Activated CD4-positive, alpha-beta T cell treated with anti-CD3 and anti-CD28 coated beads, Interleukin-2, Interleukin-4, amounts not matched to agents 100 ng/mL and 50 ng/mL, durations not matched to agents 16 hours and 8 hours (primary cell): ENCODE measurements around the gene CD68.
"Not testable (repeated sequence)": the region's sequence is repeated elsewhere in the genome, so short reads cannot be mapped to it uniquely, and the experiment has no call there.

ENCODE experiments used
- DNase-seq: peaks from one replicate; pipeline ENCODE4 v3.0.0-alpha.2; 2020; ENCODE audit warnings: low spot score

Gene CD68

GRCh38 chr17:7580604-7581575 is 1.5 kb downstream of the CD68 start:
- DNase-seq = no peak

GRCh38 chr17:7582396-7583252 is 3.2 kb downstream of the CD68 start:
- DNase-seq = no peak

DNA sequence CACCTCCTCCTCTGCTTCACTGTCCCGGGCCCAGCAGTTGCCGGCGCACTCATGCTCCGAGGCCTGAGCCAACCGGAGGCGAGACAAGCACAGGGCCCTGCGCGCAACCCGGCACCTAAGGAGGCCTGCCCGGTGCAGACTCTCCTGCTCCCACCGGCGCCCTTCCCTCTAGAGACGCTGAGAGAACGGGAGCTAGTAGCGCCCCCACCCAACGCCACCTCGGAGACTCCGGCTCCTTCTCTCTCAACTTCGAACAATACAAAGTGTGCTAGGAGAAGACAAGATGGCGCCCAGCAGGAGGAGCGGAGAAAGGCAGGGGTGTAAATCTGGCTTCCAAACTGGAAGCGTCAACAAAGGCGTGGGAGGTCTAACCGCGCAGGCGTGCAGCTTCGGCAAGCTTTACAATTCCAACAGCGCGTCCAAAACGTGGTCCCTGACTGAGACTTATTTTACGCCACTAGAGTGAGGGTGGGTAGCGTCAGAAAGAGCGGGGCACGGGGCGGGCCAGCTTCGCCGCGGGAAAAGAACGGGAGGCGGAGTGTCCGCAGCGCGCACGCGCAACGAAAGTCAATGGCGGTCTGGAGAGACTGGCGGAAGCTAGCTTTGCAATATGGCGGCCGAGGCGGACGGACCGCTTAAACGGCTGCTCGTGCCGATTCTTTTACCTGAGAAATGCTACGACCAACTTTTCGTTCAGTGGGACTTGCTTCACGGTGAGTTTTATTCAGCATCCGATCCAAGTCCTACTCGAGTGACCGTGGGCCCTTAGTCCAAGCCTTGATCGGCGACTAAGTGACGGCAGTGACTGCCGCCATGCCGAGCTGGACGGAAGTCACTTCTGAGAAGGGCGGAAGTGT is 4.0 kb downstream of the CD68 start, which contains the start of gene MPDU1:
Gene MPDU1, plus strand, starts transcription at position 600 of the 857 bp plus-strand sequence. Its CDS starts 11 bp downstream, at position 611.
- peak; percentile 97 for DNase-seq

DNA sequence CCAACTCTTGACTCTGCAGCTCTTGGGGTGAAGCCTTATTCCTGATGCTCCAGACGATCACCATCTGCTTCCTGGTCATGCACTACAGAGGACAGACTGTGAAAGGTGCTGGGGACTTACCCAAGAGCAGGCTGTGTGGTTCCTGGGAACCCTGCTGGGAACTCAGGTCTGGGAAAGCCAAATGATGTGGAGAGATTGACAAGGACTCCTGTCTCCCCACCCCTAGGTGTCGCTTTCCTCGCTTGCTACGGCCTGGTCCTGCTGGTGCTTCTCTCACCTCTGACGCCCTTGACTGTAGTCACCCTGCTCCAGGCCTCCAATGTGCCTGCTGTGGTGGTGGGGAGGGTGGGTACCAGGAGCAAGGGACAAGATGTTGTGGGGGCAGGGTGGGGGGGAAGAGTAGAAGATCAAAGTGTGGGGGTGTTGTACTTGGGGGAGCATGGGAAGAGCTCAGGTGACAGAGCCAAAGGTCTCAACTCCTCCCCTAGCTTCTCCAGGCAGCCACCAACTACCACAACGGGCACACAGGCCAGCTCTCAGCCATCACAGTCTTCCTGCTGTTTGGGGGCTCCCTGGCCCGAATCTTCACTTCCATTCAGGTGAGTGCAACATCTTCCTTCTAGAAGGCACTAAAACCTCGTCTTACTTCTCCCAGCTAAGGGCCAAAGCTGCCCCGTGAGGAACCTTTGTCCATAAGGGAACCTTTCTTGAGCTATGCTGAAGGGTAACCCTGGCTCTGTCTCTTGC is 7.4 kb downstream of the CD68 start:
- DNase-seq = no peak

DNA sequence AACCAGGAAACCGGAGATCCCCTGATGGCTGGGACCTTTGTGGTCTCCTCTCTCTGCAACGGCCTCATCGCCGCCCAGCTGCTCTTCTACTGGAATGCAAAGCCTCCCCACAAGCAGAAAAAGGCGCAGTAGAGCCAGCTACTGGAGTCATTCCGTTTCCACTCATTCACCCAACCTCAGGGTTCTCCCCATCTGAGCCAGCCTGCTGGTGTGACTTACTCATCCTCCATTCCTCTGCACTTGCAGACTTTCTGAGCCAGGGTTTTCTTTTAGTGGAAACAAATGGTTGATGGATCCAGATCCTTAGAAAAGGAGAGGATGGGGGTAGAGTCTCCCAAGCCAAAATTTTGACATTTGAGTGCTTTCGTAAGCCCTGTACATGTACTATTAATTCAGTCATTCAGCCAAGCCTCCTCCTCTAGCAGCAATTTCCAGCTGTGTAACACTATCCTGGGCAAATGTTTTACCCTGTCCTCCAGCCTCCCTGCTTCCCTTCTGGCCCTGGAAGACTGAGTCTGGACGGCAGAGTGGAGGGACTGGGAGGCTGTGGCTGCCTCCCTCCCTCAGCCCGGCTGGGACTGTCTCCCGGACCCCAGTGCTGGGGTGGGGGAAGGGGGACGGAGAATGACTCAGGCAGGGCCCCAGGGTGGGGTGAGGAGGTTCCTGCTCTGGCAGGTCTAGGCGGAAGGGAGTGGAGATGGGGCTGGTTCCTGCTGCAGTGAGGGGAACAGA is 8.1 kb downstream of the CD68 start:
- DNase-seq = no peak

DNA sequence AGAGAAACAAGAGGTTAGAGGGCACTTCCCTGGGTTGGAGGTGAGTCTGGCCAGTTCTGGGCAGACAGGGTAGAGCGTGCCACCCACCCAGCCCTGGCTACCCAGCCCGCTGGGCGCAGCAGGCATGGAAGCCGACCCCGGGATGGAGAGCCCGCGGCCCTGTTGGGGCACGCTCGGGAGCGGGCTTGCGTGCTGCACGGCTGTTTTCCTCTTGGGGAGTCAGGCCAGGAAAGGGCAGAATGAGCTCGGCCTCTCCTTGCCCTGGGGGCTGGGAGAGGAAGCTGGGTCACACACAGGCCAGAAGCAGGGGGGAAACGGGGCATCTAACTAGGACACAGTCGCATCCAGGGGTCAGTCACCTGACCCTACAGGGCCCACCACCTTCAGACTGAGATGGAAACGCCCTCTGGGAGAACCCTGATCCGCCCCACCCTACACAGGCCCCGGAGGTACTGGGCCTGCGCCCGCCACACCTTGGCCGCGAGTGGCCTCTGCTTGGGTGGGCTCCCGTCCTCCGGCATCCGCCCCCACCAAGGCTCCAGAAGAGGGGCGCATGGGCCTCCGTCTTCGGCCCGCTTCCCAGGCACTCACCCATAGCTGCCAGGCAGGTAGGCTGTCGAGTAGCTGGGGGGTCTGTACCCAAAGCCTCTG is 9.2 kb downstream of the CD68 start:
- no peak for DNase-seq

DNA sequence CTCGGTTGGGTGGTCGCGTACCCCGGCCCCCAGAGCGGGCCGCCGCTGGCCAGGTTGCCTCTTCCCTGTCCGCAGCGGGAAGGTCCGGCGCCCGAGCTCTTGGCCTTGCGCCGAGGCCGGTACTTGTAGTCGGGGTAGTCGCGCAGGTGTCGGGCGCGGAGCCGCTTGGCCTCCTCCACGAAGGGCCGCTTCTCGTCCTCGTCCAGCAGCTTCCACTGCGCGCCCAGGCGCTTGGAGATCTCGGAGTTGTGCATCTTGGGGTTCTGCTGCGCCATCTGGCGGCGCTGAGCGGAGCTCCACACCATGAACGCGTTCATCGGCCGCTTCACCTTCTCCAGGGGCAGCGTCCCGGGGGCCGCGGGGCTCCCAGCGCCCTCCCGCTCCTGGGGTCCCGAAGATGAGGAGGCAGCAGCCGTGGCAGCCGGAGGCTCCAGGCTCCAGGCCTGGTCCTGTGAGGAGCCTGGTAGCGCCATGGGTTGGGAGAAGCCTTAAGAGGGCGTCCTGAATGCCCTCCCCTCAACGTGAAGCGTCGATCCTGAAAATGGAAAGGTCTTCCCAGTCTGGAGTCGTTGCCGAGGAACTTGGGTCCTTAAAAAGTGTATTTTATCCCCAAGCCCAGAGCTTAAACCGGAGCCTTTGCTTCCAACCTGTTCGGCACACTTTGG is 9.9 kb downstream of the CD68 start:
- DNase-seq = peak; percentile 67

DNA sequence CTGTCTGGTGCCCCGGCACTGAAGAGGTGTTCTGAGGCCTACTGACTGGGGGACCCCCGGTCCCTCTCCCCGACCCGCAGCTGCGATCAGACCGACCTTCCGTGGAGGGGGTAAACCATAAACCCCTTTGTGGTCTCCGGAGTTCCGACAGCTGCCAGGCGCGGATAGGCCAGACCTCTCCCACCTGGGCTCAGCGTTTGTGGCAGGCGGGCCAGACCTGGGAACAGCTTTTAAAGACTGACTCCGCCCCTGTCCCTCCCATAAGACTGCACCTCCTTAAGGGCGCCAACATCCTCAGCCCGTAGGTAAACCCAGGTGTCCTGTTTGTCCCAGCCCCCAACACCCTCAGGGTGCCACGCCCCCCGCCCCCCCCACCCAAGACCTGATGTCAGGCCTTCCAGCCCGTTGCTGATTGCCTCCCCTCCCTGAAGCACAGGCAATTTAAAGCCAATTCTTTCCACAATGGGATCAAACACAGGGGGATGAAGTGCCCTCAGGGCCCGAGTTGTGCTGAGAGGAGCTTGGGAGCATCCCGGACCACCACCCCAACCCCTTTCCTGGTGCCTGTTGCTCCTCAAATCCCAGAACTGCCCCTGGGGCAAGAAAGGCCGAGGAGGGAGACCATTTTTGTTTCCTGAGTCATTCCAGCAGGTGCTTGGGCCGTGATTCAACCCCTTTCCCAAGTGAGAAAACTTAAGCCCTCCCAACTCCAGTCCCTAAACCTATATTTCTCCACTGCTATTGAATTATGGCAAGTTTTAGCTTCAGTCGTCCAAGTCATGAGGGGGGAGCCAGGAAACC is 10.7 kb downstream of the CD68 start, which contains the start of gene SOX15:
Gene SOX15, minus strand, starts transcription at position 204 of the 801 bp plus-strand sequence. CDS start 418 bp downstream, outside the sequence.
- no peak for DNase-seq

DNA sequence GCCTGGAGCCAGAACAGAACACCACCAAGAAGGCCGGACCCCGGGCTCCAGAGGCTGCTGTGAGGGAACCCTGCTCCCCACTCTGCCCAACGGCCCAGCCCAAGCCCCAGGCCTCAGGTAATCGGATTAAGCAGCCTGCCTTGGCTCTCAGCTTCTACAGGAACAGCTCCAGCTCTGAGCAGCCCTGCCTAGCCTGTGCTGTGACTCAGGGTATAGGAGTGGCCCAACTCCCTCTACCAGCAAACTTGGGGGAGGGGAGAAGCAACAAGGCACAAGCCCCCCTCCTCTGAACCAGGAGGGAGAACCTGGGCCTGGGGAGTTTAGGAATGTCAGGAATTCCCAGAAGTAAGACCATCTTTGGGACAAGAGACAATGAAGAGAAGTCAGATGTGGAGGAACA is 11.3 kb downstream of the CD68 start:
- DNase-seq = no peak

DNA sequence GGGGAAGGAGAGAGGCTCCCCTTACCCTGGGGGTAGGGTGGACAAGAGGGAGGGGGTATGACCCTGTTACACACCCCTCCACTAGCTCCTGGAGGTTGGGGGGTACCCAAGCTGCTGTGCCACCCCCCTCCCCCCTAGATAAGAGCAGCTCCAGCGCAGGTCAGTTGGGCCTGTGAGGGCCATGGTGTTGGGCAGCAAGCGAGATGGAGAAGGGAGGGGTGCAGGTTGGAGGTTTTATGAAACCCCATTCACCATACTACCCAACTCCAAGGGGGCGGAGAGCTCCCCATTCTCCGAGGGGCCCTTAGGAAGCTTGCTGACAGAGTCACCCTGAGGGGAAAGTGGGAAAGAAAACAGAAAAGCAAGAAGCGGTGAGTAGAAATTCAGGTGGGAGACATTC is 12.2 kb downstream of the CD68 start:
- DNase-seq = no peak

DNA sequence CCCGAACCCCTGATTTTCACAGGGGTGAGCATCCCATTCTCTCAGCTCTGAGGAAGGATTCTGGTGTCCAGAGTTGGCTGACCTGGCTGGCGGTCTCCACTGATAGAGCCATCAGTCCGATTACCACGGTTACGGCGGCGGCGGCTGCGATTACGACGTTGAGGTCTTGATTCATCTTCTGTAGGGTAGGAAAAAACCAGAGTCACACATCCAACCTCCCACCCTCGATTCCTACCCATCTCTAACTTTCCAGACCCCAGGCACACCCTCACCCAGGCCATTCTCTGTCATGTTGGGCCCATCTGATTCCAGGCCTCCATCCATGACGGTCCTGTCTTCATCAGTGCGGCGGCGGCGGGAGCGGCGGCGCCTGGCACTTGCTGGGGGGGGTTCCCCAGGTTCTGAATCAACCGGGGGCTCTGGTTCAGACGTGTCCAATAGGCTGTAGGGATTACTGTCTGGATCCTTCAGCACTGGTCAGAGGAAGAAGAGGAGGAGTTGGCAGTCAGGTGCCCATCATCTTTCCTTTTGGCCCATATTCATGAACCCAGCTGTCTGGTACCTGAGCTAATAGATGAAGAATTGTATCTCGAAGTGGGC is 13.1 kb downstream of the CD68 start:
- no peak for DNase-seq

DNA sequence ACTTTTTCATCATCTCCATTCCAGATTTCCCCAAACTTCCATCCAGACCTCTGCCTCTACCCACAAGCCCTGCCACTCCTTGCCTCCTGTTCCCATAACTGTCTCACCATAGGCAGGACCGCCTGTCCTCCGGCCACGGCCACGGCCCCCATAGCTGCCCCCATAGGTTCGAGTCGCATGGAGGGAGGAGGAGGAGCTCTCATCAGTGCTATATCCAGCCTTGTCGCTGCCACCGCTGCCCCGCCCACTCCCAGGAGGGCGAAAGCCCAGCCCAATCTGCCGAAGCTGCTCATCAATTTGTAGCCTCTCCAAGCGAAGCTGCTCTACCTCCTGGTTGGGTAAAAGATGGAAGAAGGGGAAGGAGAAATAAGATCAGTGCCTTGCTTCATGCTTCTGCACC is 13.9 kb downstream of the CD68 start:
- no peak for DNase-seq

DNA sequence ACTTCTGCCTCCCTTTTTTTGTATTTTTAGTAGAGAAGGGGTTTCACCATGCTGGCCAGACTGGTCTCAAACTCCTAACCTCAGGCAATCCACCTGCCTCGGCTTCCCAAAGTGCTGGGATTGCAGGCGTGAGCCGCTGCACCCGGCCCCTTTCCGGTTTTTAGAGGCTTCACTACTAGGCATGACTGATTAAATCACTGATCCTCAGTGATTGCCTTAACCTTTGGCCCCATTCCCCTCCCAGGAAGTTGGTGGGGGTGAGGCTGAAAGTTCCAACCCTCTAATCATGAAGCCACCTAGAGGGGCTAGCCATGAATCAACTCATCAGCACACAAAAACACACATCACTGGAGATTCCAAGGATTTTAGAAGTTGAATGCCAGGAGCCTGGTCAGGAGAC is 18.1 kb downstream of the CD68 start:
- not testable (repeated sequence) for DNase-seq

- no peak for DNase-seq
Measured at GRCh38 chr17:7606280-7606679, 26.8 kb downstream of the CD68 start.

- no peak for DNase-seq
Measured at GRCh38 chr17:7610641-7611040, 31.2 kb downstream of the CD68 start.

DNA sequence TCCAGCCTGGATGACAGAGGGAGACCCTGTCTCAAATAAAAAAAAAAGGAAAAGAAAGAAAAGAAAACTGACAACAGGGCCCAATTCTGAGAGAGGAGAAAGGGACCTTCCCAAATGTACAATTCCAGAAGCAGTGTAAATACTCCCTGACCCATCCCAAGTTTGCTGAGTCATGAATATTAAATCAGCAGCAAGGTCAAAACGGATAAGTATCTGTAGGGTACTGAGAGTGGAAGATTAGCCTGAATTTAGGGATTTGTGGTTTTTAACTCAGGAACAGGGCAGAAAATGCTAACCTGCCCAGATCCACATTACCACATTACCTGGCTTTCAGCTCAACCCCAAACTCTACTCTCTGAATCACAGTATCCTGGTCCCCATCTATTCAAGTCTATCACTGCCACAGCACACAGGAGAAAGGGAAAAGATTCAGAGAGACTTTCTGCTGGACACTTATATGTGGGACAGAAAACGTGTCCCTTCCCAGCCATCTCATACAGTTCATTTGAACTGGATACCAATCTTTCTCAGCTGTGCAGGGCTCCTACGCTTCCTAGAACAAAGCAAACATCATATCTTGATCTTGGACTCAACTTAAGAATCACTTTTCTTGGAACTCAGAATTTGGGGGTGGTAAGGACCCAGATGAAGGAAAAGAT is 32.3 kb downstream of the CD68 start:
- DNase-seq = no peak

DNA sequence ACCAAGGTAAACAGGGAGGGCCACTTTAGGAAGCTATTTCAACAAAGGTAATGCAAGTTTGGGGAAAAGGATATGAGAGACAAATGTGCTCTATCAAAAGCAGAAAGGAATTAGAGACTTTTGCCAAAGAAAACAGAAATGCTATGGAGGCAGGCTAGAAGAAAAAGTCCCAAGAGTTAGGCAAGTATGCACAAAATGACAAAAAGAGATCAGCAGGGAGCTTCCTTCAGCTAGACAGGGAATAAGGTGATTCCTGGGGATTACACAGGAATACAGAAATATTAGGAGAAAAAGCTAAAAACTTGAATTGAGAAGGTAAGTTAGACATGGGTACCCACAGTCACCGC is 32.8 kb downstream of the CD68 start:
- DNase-seq = no peak
